DOHH2 (cell line): ENCODE results near the gene CD247.

Experiments
- H3F3A ChIP-seq: fragments of 200-600 bp; sonication (generic), shearing (Covaris generic); 2 replicates; pipeline ENCODE4 v1.6.0; 2016; ENCODE audit warnings: antibody characterized with exemption, mild to moderate bottlenecking; ENCODE audit not compliant: control insufficient read depth, insufficient read depth
- H3K27ac ChIP-seq: fragments of 200-600 bp; sonication (generic); 2 replicates; pipeline ENCODE4 v1.5.1; 2014; ENCODE audit warnings: low read depth, mild to moderate bottlenecking, low read length, moderate library complexity
- H3K27me3 ChIP-seq: fragments of 200-600 bp; sonication (generic); 2 replicates; pipeline ENCODE4 v1.6.1; 2014; ENCODE audit warnings: mild to moderate bottlenecking, low read length, mixed read lengths; ENCODE audit not compliant: control insufficient read depth
- H3K36me3 ChIP-seq: fragments of 200-600 bp; sonication (generic); 2 replicates; pipeline ENCODE4 v1.6.1; 2014; ENCODE audit warnings: mild to moderate bottlenecking, low read length, moderate library complexity, mixed read lengths; ENCODE audit not compliant: control insufficient read depth
- H3K4me1 ChIP-seq: fragments of 200-600 bp; sonication (generic); 2 replicates; pipeline ENCODE4 v1.6.1; 2014; ENCODE audit warnings: mild to moderate bottlenecking, low read length, mixed read lengths; ENCODE audit not compliant: control insufficient read depth
- H3K4me2 ChIP-seq: fragments of 200-600 bp; sonication (generic); 2 replicates; pipeline ENCODE4 v1.6.0; 2014; ENCODE audit warnings: mild to moderate bottlenecking, low read length, moderate library complexity
- H3K4me3 ChIP-seq: fragments of 200-600 bp; sonication (generic); 2 replicates; pipeline ENCODE4 v1.5.1; 2014; ENCODE audit warnings: mild to moderate bottlenecking, low read length, mixed read lengths
- H3K79me2 ChIP-seq: fragments of 200-600 bp; sonication (generic); 2 replicates; pipeline ENCODE4 v1.6.1; 2014; ENCODE audit warnings: mild to moderate bottlenecking, low read length, mixed read lengths; ENCODE audit not compliant: control insufficient read depth
- H3K9me2 ChIP-seq: fragments of 200-600 bp; sonication (generic); replicated peaks from 2 replicates; pipeline ENCODE4 v1.6.1; 2014; ENCODE audit warnings: mild to moderate bottlenecking, low read length, mixed read lengths; ENCODE audit not compliant: control insufficient read depth
- H3K9me3 ChIP-seq: fragments of 200-600 bp; sonication (generic); 2 replicates; pipeline ENCODE4 v1.6.1; 2014; ENCODE audit warnings: antibody characterized with exemption, low read length, mixed read lengths; ENCODE audit not compliant: control insufficient read depth, insufficient read depth
- H4K20me1 ChIP-seq: fragments of 200-600 bp; sonication (generic); 2 replicates; pipeline ENCODE4 v1.6.0; 2014; ENCODE audit warnings: low read depth, mild to moderate bottlenecking, antibody characterized with exemption, low read length, moderate library complexity; ENCODE audit not compliant: control insufficient read depth, insufficient read depth
- EZH2phosphoT487 ChIP-seq: fragments of 200-600 bp; sonication (generic); IDR thresholded peaks from 2 replicates; pipeline ENCODE4 v1.6.1; 2017; ENCODE audit warnings: borderline replicate concordance, mild to moderate bottlenecking, antibody characterized with exemption, low read length, moderate library complexity, mixed read lengths
- TF ChIP-seq, protein P1 (sequence below): fragments of 200-600 bp; sonication (generic); IDR thresholded peaks from one replicate; pipeline ENCODE4 v1.5.1; 2014; ENCODE audit warnings: antibody characterized with exemption, mild to moderate bottlenecking, low read depth, low read length; ENCODE audit not compliant: poor library complexity, severe bottlenecking

Gene CD247

DNA sequence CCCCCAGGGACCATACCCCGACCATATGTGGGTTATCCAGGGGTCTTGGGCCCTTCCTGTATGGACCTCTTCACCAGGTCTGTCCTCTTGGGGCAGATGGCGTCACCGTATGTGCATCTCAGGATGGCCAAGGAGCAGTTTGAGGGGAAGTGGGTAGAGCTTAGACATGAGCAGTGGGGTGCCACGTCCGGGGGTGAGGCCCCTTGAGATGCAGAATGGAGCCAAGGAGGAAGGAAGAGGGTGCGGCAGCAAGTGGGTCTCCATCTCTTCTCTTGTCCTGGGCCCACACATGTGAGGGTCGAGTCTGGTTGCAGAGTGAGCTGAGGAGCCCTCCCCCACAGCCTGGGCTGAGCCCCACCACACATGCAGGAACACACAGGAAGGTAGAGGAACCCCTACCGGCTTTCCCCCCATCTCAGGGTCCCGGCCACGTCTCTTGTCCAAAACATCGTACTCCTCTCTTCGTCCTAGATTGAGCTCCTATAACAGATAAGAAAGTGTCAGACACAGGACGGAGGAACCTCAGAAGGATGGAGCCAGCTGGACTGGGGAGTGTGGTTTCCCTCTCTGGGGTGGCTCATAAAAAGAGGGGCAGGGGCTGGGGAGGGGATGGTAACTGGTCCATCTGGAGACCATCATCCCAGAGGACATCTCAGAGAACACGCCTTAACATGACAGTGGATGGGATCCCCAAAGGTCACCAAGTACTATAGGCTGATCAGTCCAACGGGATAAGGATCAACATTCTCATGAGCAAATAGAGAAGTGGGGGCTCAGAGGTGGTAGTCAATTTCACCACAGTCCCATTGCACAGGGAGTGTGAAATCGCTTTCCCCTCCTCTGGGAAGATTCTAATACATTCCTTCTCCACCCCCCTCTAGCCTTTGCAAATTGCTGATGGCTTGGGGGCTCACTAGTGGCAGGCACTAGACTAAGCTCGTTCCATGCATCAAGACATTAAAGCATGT is 79.9 kb downstream of the CD247 start:
- peaks cover 5% of the 10 kb centered on the region; the same call in 1 of the 2 replicates for H3K79me2 ChIP-seq
- no peaks in the 10 kb centered on the region for H3K9me2 ChIP-seq
- H4K20me1 ChIP-seq = no peaks in the 10 kb centered on the region
- 0 out of 2 replicates have a peak, but pooled peaks cover 3% of the 10 kb centered on the region for H3F3A ChIP-seq
- H3K9me3 ChIP-seq = no peaks in the 10 kb centered on the region
- H3K4me1 ChIP-seq = peaks cover 32% of the 10 kb centered on the region
- TF ChIP-seq EZH2phosphoT487 = no peak
- TF ChIP-seq, protein P1, sequence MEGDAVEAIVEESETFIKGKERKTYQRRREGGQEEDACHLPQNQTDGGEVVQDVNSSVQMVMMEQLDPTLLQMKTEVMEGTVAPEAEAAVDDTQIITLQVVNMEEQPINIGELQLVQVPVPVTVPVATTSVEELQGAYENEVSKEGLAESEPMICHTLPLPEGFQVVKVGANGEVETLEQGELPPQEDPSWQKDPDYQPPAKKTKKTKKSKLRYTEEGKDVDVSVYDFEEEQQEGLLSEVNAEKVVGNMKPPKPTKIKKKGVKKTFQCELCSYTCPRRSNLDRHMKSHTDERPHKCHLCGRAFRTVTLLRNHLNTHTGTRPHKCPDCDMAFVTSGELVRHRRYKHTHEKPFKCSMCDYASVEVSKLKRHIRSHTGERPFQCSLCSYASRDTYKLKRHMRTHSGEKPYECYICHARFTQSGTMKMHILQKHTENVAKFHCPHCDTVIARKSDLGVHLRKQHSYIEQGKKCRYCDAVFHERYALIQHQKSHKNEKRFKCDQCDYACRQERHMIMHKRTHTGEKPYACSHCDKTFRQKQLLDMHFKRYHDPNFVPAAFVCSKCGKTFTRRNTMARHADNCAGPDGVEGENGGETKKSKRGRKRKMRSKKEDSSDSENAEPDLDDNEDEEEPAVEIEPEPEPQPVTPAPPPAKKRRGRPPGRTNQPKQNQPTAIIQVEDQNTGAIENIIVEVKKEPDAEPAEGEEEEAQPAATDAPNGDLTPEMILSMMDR = no peak
- H3K4me3 ChIP-seq = peak overlapping the region; percentile 75
- H3K36me3 ChIP-seq = no peaks in the 10 kb centered on the region; the same call in 1 of the 2 replicates
- H3K27me3 ChIP-seq = no peaks in the 10 kb centered on the region
- H3K27ac ChIP-seq = no peak overlapping the region
- peak overlapping the region; percentile 86 for H3K4me2 ChIP-seq

DNA sequence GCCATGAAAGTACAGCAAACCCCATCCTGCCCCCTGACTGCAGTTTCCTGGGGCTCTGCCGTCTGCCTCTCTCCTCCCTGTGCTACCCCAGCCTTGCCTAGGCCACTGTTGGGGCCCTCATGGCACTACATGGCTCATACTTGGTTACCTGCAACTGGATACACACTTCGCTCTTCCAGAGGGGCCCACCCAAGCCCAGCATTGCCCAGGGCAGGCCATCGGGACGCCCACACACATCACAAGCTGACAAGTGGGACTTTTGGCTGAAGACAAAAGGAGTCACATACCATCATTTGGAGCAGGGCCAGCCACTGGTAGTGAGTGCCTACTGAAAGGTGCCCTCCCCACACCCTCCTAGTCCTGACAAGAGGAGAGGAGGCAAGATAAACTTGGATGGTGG is 82.8 kb downstream of the CD247 start:
- Histone ChIP-seq H3K4me1 (peaks cover 61% of the 10 kb centered on the region), H3K79me2 (peaks cover 5% of the 10 kb centered on the region; the same call in 1 of the 2 replicates), H4K20me1 (no peaks in the 10 kb centered on the region), H3F3A (peaks cover 18% of the 10 kb centered on the region), H3K27ac (no peak overlapping the region), H3K27me3 (no peaks in the 10 kb centered on the region), H3K9me2 (no peaks in the 10 kb centered on the region), H3K36me3 (peaks cover 10% of the 10 kb centered on the region), H3K4me3 (no peak overlapping the region), H3K9me3 (no peaks in the 10 kb centered on the region), H3K4me2 (no peak overlapping the region)
- TF ChIP-seq, protein P1 = no peak
- no peak for TF ChIP-seq EZH2phosphoT487

DNA sequence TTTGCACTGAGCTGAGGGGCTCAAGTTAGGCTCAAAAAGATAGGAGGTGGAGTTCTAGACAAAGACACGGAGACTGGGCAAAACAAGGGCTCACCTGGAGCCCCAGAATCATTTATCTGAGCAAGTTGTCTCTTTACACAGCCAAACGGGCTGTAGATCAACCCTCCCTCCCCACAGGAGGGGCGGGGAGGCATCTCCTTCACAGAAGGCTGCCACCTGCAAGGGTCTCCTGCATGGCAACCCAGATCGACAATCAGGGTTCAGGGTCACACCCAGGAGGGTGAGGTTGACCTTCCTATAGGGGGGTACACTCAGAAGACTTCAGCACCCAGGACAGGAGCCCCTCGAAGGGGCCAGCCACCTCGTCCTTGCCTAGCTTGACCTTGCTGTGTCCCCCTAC is 84.0 kb downstream of the CD247 start:
- no peak overlapping the region for H3K4me3 ChIP-seq
- TF ChIP-seq, protein P1 = no peak
- TF ChIP-seq EZH2phosphoT487 = no peak
- H3K4me1 ChIP-seq = peaks cover 68% of the 10 kb centered on the region
- no peaks in the 10 kb centered on the region for H3K27me3 ChIP-seq
- no peak overlapping the region for H3K4me2 ChIP-seq
- no peaks in the 10 kb centered on the region for H4K20me1 ChIP-seq
- H3K9me3 ChIP-seq = no peaks in the 10 kb centered on the region
- peaks cover 5% of the 10 kb centered on the region; the same call in 1 of the 2 replicates for H3K79me2 ChIP-seq
- no peaks in the 10 kb centered on the region for H3K9me2 ChIP-seq
- H3K36me3 ChIP-seq = peaks cover 10% of the 10 kb centered on the region
- H3F3A ChIP-seq = peaks cover 30% of the 10 kb centered on the region
- no peak overlapping the region for H3K27ac ChIP-seq
